Renal cortex interstitium (tissue), 11 donors: ENCODE measurements around the gene MOAP1. TPM values are rescaled to one million over a fixed set of nuclear protein-coding genes. Genes with fewer than 3 reads are reported as not detected.
"Not testable (repeated sequence)": the region's sequence is repeated elsewhere in the genome, so short reads cannot be mapped to it uniquely, and the experiment has no call there.

ENCODE experiments used
- DNase-seq, 11 donors: peaks; one replicate each; pipeline ENCODE4 v3.0.0-alpha.2; 2013; ENCODE audit warnings: low read depth in 9 of 11, low spot score in 4 of 11; ENCODE audit errors: extremely low read depth in 1 of 11
- polyA plus RNA-seq, 3 donors: library from polyadenylated mRNA; unstranded; fragments of 120-200 nt; gene quantifications; one replicate each; pipeline ENCODE4 v1.2.1, GENCODE V29; 2013; ENCODE audit not compliant: insufficient read length in 3 of 3

The MOAP1 gene
- polyA plus RNA-seq, 3 donors, result 41.2 to 48.6 (median 46.5) TPM

- DNase-seq, result not testable (repeated sequence)
Observed at GRCh38 chr14:93159625-93160352, 24.9 kb downstream of the MOAP1 start.

- DNase-seq, result not testable (repeated sequence)
Observed at GRCh38 chr14:93158349-93158748, 26.3 kb downstream of the MOAP1 start.

GRCh38 chr14:93156693-93157369, 27.9 kb downstream of the MOAP1 start:
- DNase-seq, result no peak

- DNase-seq, result no peak
Observed at GRCh38 chr14:93155667-93156066, 29.0 kb downstream of the MOAP1 start.

- DNase-seq, result no peak
Observed at GRCh38 chr14:93153121-93153520, 31.6 kb downstream of the MOAP1 start.

GRCh38 chr14:93150227-93151208, 34.2 kb downstream of the MOAP1 start:
- no peak for DNase-seq

- DNase-seq, result no peak
Observed at GRCh38 chr14:93148979-93149378, 35.7 kb downstream of the MOAP1 start.

- DNase-seq, result no peak
Observed at GRCh38 chr14:93146119-93146518, 38.6 kb downstream of the MOAP1 start.

- no peak for DNase-seq
Observed at GRCh38 chr14:93142854-93143652, 41.6 kb downstream of the MOAP1 start.

- no peak for DNase-seq
Observed at GRCh38 chr14:93137864-93138263, 46.8 kb downstream of the MOAP1 start.

GRCh38 chr14:93136508-93136907, 48.2 kb downstream of the MOAP1 start:
- DNase-seq, result not testable (repeated sequence)

GRCh38 chr14:93136009-93136408, 48.7 kb downstream of the MOAP1 start:
- no peak for DNase-seq

- no peak for DNase-seq
Observed at GRCh38 chr14:93135399-93135798, 49.3 kb downstream of the MOAP1 start.

- DNase-seq, result no peak
Observed at GRCh38 chr14:93133464-93133863, 51.2 kb downstream of the MOAP1 start.

- no peak for DNase-seq
Observed at GRCh38 chr14:93132472-93133065, 52.1 kb downstream of the MOAP1 start.
